ENCODE data around the gene TMEM14B. TPM values are rescaled to one million over a fixed set of nuclear protein-coding genes. Genes with fewer than 3 reads are reported as not detected.

Gene TMEM14B
- total RNA-seq, 2 experiments from 2014 or later: 103 to 125 TPM

Small RNA genes within 50 kb of the gene (small RNA-seq; reads per million reads assigned to genes)
- not detected for gene RNA5SP203

Other genes starting within 250 kb of the TMEM14B start
- gene GCNT2, start 226.5 kb upstream of the TMEM14B start, total RNA-seq (2014; rRNA removed; shearing (Covaris generic)): 15.4 and 17.4 TPM in 2 replicates
- 23.8 and 25.2 TPM in 2 replicates for gene GCNT2, start 226.5 kb upstream of the TMEM14B start, total RNA-seq (2022)
- gene C6orf52, start 53.2 kb upstream of the TMEM14B start, total RNA-seq (2014; rRNA removed; shearing (Covaris generic)): 0.66 TPM in 1 of 2 replicates, not detected in the other
- gene C6orf52, start 53.2 kb upstream of the TMEM14B start, total RNA-seq (2022): 1.0 TPM in 1 of 2 replicates, not detected in the other
- gene PAK1IP1, start 52.8 kb upstream of the TMEM14B start, total RNA-seq (2014; rRNA removed; shearing (Covaris generic)): 27.8 and 29.7 TPM in 2 replicates
- gene PAK1IP1, start 52.8 kb upstream of the TMEM14B start, total RNA-seq (2022): 20.3 and 21.8 TPM in 2 replicates
- 23.7 and 40.2 TPM in 2 replicates for gene TMEM14C, start 24.7 kb upstream of the TMEM14B start, total RNA-seq (2014; rRNA removed; shearing (Covaris generic))
- gene TMEM14C, start 24.7 kb upstream of the TMEM14B start, total RNA-seq (2022): 33.9 and 39.5 TPM in 2 replicates
- gene MAK, start 90.7 kb downstream of the TMEM14B start, total RNA-seq (2014; rRNA removed; shearing (Covaris generic)): not detected in 2 replicates
- 0.10 and 0.18 TPM in 2 replicates for gene MAK, start 90.7 kb downstream of the TMEM14B start, total RNA-seq (2022)
- not detected in 2 replicates for gene GCM2, start 134.2 kb downstream of the TMEM14B start, total RNA-seq (2014; rRNA removed; shearing (Covaris generic))
- not detected in 2 replicates for gene GCM2, start 134.2 kb downstream of the TMEM14B start, total RNA-seq (2022)
- 0.15 and 1.4 TPM in 2 replicates for gene SYCP2L, start 139.2 kb downstream of the TMEM14B start, total RNA-seq (2014; rRNA removed; shearing (Covaris generic))
- 1.3 and 2.0 TPM in 2 replicates for gene SYCP2L, start 139.2 kb downstream of the TMEM14B start, total RNA-seq (2022)